ENCODE results near the gene WNK2.

Gene WNK2

GRCh38 chr9:93218671-93219420 is 34.9 kb downstream of the WNK2 start:
- DNase-seq (ENCODE audit: low read depth), result no peak

DNA sequence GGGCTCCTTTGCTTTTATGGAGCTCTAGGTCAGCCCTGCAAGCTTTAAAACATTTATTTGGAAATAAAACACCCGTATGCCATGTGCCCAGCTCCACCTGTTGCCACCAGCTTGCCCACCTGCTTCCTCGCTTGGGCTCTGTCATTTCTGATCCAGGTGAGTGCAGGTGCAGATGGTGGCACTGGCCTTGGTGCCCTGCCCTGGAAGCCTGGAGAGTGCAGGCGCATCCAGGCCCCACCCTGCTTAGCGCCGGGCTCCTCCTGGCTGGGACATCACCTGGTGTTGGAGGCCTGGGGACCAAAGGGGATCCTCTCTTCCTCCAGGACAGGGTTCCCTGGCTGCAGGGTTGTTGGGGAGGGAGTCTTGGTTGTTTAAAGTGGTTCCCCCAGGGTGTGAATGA is 35.8 kb downstream of the WNK2 start:
- no peak for DNase-seq (ENCODE audit: low read depth)

GRCh38 chr9:93220627-93221026 is 36.7 kb downstream of the WNK2 start:
- no peak for DNase-seq (ENCODE audit: low read depth)

DNA sequence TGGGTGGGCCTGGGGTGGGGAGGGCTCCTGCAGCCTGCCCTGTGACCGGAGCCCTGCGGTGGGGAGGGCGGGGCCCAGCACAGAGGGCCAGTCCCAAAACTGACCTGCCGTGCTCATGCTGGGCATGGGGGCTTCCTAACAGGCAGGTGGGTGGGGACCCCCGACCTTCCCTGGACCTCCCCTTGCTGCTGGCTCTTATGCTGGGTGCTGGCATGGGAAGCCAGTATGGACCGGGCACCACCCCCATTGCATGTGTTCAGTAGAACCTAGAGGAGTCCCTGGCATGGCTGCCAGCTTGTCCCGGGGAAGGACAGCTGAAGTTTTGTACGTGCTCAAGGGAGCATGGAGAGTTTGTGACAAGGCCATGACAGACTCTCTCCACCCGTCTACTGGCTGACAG is 37.1 kb downstream of the WNK2 start:
- DNase-seq (ENCODE audit: low read depth), result no peak

- DNase-seq (ENCODE audit: low read depth), result no peak
Measured at GRCh38 chr9:93222890-93223259, 38.9 kb downstream of the WNK2 start.

DNA sequence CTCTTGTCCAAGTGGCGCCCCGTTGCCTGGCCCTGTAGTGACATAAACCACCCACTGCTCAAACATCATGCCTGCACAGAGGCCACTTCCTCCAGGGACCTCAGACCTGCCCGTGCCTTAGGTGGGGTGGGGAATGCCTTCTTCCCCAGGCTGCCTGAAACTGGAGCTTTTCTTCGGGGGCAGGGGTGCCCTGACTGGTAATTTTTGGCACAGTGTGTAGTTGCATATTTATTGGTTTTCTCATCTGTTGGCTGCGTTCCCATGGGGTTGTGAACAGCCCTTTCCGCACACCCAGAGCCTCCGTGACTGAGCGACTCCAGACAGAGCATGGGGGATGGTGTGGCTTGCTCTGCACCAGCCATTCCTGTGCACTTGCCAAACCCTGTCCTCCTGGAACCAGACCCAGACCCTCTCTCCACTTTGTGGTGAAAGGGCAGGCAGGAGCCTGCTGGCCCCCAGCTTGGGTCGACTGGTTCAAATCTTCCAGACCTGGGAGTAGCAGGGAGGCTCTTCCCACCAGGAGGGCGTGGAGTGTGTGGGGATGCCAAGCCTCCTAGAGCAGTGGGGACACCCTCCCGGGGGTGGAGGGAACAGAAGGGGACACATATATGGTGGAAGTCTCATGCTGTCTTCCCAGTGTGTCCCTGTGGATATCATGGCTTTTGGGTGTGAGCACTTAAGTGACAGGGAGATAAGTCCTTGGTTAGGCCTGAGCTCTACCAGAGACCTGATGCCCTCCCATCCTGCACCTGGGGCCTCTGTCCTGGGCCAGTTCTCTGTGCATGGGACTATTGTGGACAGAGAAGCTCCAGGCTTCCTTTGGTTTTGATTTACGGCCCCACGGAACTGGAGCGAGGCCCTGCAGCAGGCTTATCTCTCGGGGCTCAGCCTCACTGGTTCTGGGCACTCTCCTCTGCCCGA is 39.6 kb downstream of the WNK2 start:
- peak; percentile 46 for DNase-seq (ENCODE audit: low read depth)

GRCh38 chr9:93224591-93224990 is 40.7 kb downstream of the WNK2 start:
- no peak for DNase-seq (ENCODE audit: low read depth)

- no peak for DNase-seq (ENCODE audit: low read depth)
Measured at GRCh38 chr9:93225417-93225816, 41.5 kb downstream of the WNK2 start.

DNA sequence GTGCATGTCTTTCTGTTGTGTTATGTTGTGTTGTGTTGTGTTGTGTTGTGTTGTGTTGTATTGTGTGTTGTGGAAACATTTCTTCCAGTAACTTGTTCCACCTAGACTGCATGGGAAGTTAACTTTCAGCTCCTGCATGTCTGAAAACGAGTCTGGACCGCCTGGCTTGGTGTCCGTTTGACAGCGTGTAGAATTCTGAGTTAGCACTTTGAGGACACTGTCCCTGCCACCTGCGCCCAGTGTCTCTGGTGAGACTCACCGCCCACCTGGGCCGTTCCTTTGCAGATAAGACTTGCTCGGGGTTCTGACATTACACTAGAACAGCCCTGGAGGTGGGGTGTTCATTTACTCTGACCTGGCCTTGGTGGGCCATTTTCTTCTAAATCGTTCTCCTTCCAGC is 42.0 kb downstream of the WNK2 start:
- no peak for DNase-seq (ENCODE audit: low read depth)

DNA sequence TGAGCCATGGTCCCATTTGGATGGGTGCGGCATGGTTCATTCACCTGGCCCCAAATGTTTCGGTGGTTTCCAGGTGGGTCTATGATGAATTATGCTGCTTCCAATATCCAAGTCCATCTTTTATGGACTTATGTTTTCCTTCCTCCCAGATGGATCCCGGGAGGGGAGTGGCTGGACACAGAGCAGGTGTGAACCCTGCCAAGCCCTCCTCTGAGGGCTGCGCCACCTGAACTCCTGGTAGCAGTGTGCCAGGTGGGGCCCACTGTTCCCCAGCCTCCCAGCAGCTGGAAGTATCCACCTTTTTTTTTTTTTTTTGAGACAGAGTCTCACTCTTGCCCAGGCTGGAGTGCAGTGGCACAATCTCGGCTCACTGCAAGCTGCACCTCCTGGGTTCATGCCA is 42.9 kb downstream of the WNK2 start:
- DNase-seq (ENCODE audit: low read depth), result no peak

GRCh38 chr9:93228030-93228429 is 44.1 kb downstream of the WNK2 start:
- no peak for DNase-seq (ENCODE audit: low read depth)

- DNase-seq (ENCODE audit: low read depth), result no peak
Measured at GRCh38 chr9:93228453-93228852, 44.5 kb downstream of the WNK2 start.

DNA sequence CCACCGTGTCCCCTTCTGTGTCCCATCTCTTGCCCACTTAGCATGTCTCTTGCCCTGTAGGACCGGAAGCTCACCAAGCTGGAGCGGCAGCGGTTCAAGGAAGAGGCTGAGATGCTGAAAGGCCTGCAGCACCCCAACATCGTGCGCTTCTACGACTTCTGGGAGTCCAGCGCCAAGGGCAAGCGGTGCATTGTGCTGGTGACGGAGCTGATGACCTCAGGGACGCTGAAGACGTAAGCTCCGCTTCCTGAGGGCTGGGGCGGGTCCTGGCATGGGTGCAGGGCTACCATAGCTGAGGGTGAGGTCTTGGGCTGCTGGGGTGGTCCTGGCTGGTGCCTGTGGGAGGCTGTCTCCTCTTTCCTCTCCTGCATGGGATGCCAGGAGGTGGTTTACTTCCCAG is 45.7 kb downstream of the WNK2 start:
- DNase-seq (ENCODE audit: low read depth), result no peak

- DNase-seq (ENCODE audit: low read depth), result no peak
Measured at GRCh38 chr9:93230185-93230584, 46.2 kb downstream of the WNK2 start.

- no peak for DNase-seq (ENCODE audit: low read depth)
Measured at GRCh38 chr9:93230601-93231000, 46.7 kb downstream of the WNK2 start.

DNA sequence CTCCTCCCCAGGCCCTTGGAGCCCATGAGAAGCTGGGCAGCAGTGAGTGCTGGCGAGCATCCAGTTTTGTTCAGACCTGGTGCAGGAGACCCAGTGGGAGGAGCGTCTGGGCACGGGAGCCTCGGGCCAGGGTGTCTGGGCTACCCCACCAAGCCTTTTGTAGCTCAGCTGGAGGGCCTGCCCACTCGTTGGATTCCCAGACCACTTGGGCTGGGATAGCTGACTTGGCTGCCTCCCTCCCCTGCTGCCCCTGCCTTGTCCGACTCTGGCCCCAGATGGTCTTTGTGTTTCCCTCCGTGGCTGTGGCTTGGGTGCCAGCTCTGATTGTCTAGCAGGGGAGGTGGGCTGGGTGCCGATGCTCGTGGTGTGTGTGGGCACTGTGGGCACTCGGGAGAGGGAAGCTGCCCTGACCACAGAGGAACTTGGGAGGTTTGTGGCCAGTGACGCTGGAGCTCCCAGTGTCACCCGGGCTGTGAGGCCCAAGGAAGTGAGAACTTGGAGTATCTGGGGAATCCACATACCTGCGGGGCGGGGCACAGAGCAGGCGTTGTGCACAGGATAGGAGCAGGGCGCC is 47.3 kb downstream of the WNK2 start:
- DNase-seq (ENCODE audit: low read depth), result no peak

DNA sequence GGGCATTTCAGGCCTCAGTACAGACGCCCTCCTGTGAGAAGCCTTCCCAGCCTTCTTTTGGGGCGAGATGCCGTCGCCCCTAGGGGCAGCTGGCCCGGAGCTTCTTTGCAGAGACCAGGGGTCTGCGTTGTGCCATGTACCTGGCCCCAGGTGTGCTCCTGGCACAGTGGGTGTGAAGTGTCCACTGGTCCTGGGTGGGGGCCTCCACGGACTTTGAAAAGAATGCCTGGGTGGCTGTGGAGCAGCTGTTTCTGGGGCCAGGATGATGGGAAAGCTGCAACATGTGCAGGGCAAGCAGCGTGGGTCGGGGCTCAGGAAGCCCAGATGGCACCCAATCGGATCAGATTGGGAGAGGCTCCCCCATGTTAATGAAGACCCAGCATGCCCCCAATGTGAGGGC is 47.8 kb downstream of the WNK2 start:
- DNase-seq (ENCODE audit: low read depth), result no peak

DNA sequence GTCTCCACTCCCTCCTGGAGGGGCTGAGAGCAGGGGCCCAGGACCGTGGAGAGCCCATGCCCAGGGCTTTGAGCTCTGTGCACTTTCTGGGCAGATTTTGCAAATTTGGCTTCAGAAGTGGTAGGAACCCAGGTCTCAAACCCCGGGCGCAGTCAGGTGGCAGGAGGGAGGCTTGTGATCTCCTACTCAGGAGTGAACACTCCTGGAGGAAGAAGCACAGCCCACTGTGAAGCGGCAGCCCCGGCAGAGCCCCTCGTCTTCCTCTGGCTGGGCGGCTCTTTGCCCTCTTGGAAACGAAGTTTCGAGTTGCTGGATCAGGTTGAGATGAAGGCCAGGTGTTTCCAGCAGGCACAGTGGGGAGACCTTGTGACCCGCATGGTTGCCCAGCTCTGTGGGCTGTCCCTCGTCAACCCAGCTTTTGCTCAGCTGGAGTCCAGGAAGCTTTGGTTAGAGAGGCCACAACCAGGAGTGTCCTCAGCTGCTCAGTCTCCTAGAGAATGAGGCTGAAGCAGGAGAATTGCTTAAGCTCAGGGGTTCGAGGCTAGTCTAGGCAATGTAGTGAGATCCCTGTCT is 48.5 kb downstream of the WNK2 start:
- DNase-seq (ENCODE audit: low read depth), result no peak

GRCh38 chr9:93233033-93233432 is 49.1 kb downstream of the WNK2 start:
- no peak for DNase-seq (ENCODE audit: low read depth)

DNA sequence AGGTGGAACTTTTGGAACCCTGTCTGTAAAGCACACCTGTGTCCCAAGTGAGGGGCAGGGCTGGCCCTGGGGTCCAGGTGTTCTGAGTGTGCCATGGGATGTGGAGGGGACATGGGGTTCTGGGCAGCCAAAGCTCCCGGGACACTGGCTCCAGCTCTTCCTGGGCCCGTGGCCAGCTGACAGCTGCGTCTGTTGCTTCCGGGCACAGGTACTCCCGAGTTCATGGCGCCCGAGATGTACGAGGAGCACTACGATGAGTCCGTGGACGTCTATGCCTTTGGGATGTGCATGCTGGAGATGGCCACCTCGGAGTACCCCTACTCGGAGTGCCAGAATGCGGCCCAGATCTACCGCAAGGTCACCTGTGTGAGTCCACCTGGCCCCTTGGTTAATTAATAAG is 50.7 kb downstream of the WNK2 start:
- no peak for DNase-seq (ENCODE audit: low read depth)

DNA sequence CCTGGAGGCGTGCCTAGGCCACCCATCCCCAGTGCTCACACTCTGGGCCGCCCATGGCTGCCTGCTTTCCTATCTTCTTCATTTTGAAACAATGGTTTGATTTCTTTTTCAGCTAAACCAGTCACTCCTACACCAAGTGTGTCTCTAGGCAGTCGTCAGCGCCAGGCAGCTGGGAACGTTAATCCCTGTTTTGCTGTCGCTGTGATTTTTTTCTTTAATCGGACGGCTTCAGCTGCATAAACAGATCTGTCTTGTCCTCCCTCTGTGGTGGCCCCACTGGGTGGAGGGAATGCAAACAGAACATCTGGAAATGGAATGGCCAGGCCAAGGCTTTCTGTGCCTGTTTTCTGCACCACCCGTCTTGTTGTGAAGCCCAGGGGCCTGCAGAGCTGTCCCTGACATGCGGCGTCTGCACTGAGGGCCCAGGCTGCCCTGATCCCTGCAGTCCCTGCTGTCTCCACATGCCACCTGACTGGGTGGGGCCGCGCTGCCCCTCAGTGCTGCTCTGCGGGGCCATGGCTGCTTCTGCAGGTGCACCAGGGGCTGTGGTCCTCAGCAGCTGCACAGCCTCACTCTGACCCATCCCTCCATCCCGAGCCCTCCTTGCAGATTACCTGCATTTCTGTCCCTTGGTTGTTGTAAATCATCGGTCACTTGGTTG is 51.5 kb downstream of the WNK2 start:
- DNase-seq (ENCODE audit: low read depth), result no peak

DNA sequence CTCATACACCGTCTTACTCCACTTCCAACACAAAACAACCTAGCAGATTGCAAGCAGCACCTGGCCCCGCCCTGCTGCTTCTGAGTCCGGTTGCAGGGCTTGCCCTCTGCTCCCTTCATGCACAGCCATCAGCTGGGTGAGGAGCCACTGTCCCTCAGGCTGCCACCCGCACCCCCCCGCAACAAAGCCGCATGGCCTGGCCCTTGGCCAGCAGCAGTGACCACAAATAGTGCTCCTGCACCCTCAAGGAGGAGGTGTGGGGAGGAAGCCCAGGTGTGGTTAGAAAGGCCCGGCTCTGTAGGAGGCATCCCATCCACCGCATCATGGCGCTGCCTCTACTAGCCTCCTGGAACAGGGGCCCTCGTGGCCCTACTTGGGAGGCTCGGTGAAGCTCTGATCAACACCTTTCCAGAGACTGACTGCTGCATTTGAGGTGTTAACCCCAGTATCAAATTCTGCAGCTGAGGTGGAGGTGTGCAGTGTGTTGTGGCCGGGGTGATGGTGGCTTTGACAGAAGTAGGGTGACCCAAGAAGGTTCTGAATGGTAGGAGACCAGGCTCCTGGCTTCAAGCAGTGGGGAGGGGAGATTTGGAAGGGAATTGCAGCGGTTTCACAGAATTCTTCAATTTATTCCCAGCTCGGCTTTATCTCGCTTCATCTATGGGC is 52.7 kb downstream of the WNK2 start:
- DNase-seq (ENCODE audit: low read depth), result no peak

All from fibroblast of gingiva (primary cell).